GM18868 (cell line): ENCODE data around the gene CHRND.
A peak's percentile ranks its signal among the peaks of the same experiment; 100 is the strongest.

Experiments
- ATAC-seq: cut with Tn5 transposase; IDR thresholded peaks from one replicate; pipeline ENCODE4 v1.9.1; 2021; ENCODE audit warnings: mild to moderate bottlenecking, moderate library complexity; ENCODE audit not compliant: unreplicated experiment

CHRND gene

DNA sequence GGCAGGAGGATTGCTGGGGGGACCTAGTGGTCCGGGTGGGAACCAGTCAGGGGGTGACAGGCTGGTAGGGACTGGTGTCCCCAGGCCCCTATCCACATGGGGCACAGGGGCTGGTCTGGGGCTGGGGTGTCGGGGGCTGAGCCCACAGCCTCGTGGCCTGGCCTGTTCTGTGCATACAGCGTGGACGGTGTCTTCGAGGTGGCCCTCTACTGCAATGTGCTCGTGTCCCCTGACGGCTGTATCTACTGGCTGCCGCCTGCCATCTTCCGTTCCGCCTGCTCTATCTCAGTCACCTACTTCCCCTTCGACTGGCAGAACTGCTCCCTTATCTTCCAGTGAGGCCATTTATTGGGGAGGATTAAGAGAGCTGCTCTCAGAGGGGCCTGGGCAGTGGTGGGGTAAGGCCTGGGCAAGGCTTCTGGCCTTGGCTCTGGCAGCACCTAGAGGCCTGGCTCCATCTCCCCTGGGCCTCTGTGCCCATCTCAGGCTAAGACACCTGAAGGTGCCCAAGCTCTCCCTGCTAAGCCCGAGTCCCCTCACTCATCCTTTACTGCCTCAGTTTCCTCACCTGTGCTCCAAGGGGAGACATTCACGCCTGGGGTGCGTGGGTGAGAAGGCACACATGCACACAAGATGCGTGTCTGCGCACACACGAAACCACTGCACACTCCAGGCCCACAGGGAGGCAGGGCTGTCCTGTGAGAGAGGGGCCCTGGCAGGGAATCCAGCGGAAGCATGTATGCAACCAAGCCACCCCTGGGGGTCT is 15.4 kb downstream of the CHRND start:
- ATAC-seq, result no peak

DNA sequence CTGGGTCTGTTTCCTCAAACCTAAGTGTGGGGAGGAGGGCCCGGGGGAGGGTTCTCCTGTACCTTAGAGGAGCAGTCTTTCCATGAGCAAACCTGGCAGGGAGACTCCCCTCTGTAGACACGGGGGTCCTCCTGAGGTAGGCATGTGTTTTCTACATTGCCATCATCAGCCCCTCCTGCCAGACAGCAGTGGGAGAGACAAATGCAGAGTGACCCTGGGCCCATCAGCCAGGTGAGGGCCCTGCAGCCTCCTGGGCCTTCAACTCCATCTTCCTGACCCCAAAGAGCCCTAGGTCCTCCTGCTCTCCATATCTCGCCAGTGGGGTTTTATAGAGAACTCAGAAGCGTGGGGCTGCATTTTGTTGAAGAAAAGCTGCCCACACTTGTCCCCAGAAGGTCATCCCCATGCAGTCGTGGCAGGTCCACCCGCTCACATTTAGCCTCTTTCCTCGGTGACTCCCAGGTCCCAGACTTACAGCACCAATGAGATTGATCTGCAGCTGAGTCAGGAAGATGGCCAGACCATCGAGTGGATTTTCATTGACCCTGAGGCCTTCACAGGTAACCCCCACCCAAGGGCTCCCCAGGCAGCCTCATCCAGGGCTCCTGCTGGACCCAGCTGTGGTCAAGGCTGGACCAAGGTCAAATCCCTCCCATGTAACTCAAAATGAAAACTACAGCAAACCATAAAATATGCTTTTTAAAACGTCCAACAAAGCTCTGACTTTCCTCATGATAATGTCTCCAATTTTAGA is 16.2 kb downstream of the CHRND start:
- ATAC-seq, result no peak

DNA sequence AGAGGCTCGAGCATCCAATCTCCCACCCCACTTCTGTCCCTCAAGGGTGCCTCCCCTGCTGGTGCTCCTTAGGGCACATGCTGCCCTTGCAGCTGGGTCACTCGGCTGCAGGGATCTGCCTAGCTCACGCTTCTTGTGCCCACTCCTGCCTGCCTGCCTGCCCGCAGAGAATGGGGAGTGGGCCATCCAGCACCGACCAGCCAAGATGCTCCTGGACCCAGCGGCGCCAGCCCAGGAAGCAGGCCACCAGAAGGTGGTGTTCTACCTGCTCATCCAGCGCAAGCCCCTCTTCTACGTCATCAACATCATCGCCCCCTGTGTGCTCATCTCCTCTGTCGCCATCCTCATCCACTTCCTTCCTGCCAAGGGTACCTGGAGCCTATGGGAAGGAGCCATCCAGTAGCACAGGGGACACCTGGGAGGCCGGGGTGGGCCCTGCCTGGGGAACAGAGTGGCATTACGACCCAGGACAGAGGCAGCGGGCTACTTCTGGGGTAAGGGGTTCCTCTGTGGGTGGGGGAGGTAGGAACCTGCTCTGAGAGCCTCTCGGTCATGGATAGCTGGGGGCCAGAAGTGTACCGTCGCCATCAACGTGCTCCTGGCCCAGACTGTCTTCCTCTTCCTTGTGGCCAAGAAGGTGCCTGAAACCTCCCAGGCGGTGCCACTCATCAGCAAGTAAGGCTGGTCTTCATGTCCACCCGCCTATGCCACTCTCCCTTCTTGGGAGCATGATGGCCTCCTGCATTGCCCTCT is 16.9 kb downstream of the CHRND start:
- no peak for ATAC-seq

DNA sequence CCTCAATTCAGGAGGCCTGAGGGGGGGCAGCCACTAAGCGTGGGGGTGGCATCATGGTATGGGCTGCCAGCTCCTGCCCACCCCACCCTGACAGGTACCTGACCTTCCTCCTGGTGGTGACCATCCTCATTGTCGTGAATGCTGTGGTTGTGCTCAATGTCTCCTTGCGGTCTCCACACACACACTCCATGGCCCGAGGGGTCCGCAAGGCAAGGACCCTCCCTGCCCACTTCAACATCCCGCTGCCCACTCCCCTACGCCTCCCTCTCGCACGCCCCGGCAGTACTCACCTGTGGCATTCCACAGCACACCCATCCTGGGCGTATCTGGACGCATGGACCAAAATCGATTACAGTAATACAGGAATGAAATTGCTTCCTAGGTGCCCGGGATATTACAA is 17.5 kb downstream of the CHRND start:
- ATAC-seq, result no peak

DNA sequence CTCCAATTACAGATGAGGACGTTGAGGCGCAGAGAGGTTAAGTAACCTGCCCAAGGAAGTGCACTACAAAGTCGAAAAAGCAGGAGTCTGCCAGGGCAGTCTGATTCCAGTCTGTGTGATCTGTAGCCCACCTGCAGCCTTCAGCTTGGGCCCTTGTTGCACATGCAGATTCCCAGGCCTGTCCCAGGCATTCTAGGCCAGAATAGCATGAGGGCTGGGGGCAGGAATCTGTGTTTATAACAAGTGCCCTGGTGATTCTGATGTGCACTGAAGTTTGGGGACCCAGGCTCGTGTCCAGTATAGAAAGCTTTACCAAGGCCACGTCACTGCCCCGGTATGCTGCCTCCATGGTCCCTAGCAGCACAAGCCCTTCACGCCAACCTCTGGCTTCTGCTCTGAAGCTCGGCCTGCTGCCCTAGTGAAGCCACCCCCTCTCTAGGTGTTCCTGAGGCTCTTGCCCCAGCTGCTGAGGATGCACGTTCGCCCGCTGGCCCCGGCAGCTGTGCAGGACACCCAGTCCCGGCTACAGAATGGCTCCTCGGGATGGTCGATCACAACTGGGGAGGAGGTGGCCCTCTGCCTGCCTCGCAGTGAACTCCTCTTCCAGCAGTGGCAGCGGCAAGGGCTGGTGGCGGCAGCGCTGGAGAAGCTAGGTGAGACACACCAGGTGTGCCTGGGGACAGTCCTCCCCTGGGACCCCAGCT is 18.1 kb downstream of the CHRND start:
- no peak for ATAC-seq

DNA sequence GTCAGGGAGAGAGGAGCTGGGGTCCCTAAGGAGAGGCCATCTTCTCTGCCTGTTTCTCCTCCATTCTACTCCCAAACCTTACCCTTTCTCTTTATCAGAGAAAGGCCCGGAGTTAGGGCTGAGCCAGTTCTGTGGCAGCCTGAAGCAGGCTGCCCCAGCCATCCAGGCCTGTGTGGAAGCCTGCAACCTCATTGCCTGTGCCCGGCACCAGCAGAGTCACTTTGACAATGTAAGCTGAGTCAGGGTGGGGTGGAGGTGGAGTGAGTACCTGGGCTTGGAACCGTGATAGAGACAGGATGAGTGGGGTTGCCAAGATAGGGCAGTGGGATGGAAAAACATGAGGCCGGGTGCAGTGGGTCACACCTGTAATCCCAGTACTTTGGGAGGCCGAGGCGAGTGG is 18.7 kb downstream of the CHRND start:
- ATAC-seq, result no peak

DNA sequence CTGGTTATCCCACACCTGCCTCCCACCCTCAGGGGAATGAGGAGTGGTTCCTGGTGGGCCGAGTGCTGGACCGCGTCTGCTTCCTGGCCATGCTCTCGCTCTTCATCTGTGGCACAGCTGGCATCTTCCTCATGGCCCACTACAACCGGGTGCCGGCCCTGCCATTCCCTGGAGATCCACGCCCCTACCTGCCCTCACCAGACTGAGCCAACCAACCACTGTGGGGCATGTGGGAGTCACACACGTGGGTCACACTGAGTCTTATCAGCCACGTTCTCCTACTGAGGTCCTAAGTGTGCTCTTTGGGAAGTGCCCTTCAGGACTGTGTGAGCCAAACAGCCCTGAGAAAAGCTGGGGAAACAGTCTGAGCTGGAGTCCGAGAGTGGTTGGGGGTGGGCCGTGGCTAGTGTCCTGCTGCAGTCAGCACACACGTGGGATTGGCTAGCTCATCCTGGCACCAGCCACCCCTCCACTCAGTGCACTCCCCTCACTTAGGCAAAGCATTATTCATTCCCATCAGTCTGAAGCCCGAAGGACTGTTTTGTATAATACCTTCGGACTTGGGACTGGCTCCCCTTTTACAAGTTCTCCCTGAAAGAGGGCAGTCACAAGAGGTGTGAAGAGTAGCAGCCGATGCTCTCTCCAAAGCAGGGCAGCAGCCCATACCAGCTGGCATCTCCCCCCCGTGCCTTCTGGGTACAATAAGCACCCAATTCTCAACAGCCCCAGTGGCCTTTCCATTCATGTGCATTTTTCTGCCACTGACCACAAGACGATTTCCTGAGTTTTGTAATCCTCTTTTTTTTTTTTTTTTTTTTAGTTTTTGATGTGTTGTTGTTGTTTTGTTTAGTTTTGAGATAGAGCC is 19.8 kb downstream of the CHRND start:
- no peak for ATAC-seq

DNA sequence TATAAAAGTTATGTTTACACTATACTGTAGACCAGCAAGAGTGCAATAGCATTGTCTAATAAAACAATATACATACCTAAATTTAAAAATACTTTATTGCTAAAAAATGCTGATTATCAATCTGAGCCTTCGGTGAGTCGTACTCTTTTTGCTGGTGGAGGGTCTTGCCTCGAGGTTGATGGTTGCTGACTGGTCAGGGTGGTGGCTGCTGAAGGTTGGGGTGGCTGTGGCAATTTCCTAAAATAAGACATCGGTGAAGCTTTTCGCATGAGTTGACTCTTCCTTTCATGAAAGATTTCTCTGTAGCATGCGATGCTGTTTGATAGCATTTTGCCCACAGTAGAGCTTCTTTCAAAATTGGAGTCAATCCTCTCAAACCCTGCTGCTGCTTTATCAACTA is 22.0 kb downstream of the CHRND start:
- ATAC-seq, result no peak

DNA sequence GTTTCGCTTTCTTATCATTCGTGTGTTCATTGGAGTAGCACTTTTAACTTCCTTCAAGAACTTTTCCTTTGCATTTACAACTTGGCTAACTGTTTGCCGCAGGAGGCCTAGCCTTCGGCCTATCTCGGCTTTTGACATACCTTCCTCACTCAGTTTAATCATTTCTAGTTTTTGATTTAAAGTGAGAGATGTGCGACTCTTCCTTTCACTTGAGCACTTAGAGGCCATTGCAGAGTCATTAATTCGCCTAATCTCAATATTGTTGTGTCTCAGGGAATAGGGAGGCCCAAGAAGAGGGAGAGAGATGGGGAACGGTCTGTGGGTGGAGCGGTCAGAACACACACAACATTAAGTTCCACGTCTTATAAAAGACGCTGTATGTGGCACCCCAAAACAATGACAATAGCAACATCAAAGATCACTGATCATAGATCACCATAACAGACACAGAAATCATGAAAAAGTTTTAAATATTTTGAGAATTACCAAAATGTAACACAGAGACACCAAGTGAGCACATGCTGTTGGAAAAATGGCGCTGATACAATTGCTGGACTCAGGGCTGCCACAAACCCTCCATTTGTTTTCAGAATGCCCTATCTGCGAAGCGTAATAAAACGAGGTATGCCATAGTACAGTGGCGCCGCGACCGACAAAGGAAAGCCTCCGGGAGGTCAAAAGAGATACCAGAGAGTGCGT is 23.8 kb downstream of the CHRND start:
- no peak for ATAC-seq

DNA sequence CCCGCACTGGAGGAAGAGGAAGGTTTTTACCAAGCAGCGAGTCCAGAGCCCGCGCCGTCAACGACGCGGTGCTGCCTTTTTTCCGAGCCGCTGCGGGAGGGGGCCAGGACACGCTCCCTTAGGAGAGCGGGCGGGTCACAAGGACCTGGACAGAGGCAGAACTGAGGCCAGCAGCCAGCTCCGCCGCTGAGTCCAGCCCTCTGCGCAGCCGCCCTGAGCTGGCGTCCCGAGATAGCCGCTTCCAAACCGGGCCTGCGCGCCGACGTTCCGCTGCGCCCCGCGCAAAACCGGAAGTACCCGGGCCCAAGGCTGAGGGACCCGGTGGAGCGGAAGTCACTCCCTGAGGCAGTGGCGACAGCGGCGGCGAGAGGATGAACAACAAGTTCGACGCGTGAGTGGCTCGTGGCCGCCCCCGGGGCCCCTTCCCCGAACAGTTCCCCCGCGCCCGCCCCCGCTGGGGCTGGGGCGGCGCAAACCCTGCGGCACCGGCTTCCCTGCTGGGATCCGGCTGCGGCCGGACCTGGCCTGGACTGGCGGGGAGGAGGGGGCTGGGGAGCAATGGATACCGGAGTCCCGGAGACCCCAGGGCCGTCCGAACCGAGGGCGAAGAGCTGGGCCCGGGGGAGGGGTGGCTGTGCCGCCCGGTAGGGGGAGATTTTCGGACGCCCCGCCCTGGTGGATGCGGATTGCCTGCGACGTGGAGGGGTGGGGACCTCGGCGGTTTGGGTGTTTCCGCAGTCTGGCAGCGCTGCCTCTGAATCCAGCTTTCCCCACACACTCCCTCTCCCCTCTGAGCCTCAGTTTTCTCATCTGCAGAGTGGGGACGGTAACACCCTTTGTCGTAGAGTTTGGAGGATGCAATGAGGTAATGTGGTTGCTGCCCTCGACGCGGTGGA is 24.6 kb downstream of the CHRND start, which contains the start of the genes EIF4E2 and TIGD1:
EIF4E2 (plus strand) TSS at position 336 of the 896 bp plus-strand sequence; CDS start at position 372, 36 bp downstream.
TIGD1 (minus strand) TSS at position 204 of the 896 bp plus-strand sequence. CDS start 675 bp downstream, outside the sequence.
- ATAC-seq, result peak; percentile 96

DNA sequence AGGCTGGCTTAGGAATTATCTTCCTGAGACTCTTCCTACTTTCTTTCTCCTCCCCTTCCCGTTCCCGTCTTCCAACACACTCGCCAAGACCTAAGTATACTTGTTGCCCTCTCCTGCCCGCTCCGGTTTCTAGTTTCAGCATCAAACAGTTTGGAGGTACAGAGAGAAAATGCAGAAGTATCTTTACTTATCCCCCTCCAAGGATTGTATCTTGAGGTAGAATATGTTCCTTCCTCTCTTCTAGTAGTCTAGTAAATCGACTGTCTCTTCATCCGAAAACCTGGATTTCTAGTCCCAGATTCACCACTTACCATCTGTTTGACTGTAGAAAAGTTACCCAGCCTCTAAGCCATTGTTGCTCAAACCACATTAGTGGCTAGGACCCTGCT is 25.3 kb downstream of the CHRND start:
- no peak for ATAC-seq

DNA sequence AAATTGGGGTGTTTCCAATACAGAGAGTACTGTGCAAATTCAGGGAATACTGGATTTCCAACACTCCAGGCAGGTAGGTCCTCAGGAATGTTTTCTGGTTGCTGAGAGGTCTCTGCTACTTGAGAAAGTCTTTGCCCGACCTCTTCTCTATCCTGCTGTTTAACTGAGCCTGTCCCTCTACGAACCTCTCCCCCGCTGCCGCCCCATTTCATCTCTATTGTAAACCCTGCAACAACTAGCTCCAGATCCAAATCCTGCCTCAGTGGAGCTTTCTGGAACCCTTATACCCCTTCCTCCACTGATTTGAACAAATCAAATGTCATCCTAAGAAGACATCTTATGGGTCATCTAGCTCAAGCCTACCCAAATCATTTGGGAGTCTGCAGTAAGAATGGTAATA is 25.8 kb downstream of the CHRND start:
- no peak for ATAC-seq

DNA sequence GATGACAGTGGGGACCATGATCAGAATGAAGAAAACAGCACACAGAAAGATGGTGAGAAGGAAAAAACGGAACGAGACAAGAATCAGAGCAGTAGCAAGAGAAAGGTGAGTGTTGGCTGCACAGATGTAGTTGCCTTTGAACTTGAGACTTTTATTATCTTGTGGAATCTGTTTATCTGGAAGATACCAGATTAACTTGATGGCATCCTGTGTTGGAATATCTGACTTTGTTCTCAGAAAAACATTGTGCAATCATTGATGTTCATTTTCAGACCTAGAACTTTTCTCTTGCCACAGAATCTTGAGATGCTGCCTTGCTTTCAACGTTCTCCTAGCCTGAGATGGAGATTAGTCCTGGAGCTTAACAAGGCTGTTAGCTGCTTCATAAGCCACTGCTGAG is 30.5 kb downstream of the CHRND start:
- ATAC-seq, result no peak

DNA sequence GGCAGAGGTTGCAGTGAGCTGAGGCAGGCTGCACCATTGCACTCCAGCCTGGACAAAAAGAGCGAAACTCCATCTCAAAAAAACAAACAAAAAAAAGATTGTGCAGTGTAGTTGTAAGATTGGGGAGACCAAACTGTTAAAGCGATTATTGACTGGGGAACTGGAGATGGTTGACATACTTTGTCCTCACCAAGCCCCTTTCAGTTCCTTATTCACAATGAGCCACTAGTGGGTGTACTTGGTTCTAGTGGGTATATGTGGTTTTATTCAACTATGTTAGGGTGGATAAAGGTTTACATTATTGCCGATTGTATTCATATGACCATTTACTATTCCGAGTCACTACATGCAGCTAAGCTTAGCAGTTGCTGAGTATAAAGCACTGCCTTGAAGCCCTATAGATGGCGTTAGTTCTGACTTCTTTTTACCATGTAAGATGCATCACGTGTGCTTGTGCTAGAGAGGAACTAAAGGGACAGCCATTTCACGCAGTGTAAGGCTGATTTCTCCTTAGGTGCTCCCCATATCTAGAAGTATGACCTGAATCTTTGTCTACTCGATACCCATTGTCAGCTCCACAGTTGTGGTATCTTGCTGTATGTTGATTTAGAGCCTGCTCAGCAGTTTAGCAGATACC is 36.7 kb downstream of the CHRND start:
- ATAC-seq, result no peak

DNA sequence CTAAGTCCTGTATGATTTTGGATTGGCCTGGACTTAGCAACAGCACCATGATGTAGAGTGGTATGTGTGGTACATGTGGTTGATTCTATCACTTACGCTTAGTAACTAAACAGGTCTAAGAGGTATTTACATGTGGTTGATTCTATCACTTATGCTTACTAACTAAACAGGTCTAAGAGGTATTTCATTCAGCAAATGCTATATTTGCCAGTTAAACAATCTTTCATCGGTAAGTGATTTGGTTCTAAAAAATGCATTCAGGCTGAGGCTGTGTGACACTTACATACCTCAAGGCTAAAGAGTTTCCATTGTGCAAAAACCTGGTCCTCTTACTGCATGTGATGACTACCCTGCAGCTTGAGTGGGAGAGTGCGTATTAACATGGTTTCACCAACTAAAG is 37.6 kb downstream of the CHRND start:
- ATAC-seq, result no peak

DNA sequence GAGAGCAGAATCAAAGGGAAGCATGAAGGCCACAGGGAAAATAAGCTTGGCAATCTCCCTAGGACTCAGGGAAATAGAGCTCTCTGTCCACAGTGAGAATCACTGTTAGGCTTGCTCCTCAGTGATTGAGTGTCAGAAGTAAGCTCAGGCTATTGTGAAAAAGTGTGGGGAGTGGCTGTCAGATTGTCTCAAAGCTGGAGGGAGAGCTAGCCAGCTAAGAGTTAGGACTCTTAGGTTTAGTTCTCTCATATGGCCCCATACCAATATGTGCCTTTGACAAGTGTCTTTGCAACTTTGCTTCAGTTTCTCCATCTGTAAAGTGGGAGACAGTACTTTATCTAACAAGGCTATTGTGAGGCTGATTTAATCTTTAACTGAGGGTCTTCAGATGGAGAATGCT is 41.8 kb downstream of the CHRND start:
- no peak for ATAC-seq

DNA sequence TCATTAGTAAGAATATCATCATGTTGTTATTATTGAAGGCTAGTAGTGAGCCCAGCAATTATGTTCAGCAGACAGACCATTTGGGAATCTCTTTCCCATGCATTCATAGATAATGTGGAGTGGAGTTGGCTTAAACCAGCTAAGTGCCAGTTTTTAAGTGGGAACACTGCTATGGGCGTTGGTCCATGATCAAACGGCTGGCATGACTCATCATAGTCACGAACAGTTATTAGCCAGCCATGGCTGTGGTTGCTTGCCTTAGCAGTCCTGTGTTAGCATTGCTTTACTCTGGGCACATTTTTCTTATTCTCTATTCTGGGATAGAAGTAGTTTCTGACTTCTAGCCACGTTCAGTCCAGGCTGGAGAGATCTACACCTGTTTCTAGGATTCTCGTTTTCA is 42.2 kb downstream of the CHRND start:
- no peak for ATAC-seq

DNA sequence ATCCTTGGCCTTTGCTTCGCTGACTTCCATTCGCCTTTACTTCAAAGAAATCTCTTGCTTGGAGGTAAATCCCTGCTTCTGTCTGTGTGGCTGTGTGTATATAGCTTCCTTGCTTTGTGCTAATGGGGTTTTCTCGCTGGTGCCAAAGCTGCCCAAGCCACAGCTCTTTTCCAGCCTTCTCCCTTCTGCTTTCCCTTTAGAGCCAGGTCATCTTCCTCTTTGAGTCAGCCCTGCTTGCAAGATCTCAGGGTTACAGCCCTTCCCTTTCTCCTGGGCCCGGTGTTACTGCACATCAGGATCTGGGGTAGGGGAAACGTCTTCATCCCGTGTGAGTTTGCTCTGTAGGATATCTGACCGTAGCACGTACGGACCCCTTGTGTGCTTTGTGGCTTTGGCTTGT is 43.6 kb downstream of the CHRND start:
- no peak for ATAC-seq
